Measurements from ENCODE around the gene MYB.
"Not testable (repeated sequence)": the region's sequence is repeated elsewhere in the genome, so short reads cannot be mapped to it uniquely, and the experiment has no call there.

Gene MYB

GRCh38 chr6:135145063-135145800, 35.9 kb upstream of the MYB start:
- TF ChIP-seq CTCF (conservative IDR thresholded peaks at IDR 0.05) (peak; percentile 80), ZFX (IDR thresholded peaks at IDR 0.05) (no peak)
- no peak overlapping the region for H3K27ac ChIP-seq

DNA sequence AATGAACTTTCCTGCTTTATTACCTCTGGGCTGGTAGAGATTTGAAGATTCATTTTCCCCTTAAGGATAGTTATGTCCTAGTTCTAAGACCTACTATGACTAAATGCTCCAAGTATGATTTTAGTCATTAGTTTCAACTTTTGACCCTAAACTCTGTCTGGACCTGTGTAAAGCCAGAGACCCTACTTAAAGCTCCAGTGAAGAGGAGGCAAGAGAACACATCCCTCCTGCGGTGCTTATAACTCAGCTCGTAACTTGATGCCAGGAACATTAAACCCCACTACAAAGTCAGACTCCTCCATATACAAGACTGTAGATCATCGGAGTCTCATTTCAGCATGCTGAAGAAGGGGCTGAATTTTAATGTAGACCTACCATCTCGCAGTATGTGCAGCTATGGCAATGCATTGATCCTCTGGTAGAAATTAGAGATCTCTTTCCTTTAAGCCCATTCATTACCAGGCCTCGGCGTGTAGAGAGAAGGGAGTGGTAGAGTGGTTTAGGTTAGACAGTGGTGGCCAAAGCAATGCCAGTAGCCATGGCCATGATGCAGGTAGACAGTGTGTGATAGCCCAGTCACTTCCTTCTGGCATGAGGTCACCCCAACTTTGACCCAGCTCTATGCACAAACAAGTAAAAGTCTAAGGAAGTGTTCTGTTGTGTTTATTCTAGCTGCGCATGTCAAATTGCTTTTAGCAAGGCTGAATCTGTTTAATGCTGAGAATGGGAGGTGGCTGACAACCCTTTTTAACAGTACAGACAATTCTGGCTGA, 34.8 kb upstream of the MYB start:
- no peak overlapping the region; the same call in 1 of the 2 replicates for H3K27ac ChIP-seq
- TF ChIP-seq ZFX (IDR thresholded peaks at IDR 0.05) (no peak), CTCF (conservative IDR thresholded peaks at IDR 0.05) (no peak)

GRCh38 chr6:135147637-135148592, 33.2 kb upstream of the MYB start:
- TF ChIP-seq CTCF (conservative IDR thresholded peaks at IDR 0.05) (no peak), ZFX (IDR thresholded peaks at IDR 0.05) (no peak)
- no peak overlapping the region for H3K27ac ChIP-seq

DNA sequence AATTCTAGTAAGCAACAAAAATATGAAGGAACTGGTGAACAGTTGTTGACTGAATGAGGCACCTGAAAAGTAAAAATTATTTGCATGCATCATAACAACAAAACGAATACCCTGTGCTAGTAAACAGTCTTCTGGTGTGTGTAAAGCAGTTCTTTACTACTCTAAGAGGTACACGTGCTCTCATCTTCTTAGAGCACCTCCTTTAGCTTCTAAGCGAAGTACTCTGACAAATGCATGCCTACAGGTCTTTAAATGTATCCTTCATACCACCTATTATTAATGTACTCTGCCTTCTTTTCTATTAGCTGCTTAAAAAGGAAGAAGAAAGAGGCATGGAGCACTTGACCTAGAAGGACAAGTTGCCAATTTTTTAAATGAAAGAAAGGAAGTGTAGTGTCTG, 32.2 kb upstream of the MYB start:
- no peak overlapping the region for H3K27ac ChIP-seq
- TF ChIP-seq ZFX (IDR thresholded peaks at IDR 0.05) = no peak
- no peak for TF ChIP-seq CTCF (conservative IDR thresholded peaks at IDR 0.05)

- no peak overlapping the region for H3K27ac ChIP-seq
- TF ChIP-seq CTCF (conservative IDR thresholded peaks at IDR 0.05) = no peak
- TF ChIP-seq ZFX (IDR thresholded peaks at IDR 0.05) = no peak
These were observed 31.7 kb upstream of the MYB start for GRCh38 chr6:135149376-135149775.

DNA sequence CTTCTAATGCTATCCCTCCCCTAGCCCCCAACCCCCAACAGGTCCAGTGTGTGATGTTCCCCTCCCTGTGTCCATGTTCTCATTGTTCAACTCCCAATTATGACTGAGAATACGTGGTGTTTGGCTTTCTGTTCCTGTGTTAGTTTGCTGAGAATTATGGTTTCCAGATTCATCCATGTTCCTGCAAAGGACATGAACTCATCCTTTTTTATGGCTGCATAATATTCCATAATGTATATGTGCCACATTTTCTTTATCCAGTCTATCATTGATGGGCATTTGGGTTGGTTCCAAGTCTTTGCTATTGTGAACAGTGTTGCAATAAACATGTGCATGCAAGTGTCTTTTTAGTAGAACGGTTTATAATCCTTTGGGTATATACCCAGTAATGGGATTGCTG, 30.6 kb upstream of the MYB start:
- not testable (repeated sequence) for H3K27ac ChIP-seq

- H3K27ac ChIP-seq = not testable (repeated sequence)
These were observed 27.0 kb upstream of the MYB start for GRCh38 chr6:135154125-135154524.

DNA sequence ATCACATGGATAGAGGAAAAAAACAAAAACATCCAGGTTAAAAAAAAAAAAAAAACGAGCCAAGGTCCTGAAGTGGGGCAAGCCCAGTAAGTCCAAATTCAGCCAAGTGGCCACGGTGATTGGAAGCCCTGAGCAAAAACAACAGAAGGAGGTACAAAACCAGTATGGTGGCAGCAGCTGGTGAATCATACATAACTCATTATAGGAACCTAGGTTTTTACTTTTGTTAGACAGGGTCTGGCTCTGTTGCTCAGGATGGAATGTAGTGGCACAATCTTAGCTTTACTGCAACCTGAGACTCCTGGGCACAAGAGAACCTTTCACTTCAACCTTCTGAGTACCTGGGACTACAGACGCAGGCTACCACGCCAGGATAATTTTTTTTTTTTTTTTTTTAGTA, 22.7 kb upstream of the MYB start:
- no peak overlapping the region for H3K27ac ChIP-seq
- TF ChIP-seq ZFX (IDR thresholded peaks at IDR 0.05) (no peak), CTCF (conservative IDR thresholded peaks at IDR 0.05) (no peak)
